ENCODE results near the gene FGF8. TPM values are rescaled to one million over a fixed set of nuclear protein-coding genes. Genes with fewer than 3 reads are reported as not detected.

The FGF8 gene, protein sequence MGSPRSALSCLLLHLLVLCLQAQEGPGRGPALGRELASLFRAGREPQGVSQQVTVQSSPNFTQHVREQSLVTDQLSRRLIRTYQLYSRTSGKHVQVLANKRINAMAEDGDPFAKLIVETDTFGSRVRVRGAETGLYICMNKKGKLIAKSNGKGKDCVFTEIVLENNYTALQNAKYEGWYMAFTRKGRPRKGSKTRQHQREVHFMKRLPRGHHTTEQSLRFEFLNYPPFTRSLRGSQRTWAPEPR
- total RNA-seq: not detected

DNA sequence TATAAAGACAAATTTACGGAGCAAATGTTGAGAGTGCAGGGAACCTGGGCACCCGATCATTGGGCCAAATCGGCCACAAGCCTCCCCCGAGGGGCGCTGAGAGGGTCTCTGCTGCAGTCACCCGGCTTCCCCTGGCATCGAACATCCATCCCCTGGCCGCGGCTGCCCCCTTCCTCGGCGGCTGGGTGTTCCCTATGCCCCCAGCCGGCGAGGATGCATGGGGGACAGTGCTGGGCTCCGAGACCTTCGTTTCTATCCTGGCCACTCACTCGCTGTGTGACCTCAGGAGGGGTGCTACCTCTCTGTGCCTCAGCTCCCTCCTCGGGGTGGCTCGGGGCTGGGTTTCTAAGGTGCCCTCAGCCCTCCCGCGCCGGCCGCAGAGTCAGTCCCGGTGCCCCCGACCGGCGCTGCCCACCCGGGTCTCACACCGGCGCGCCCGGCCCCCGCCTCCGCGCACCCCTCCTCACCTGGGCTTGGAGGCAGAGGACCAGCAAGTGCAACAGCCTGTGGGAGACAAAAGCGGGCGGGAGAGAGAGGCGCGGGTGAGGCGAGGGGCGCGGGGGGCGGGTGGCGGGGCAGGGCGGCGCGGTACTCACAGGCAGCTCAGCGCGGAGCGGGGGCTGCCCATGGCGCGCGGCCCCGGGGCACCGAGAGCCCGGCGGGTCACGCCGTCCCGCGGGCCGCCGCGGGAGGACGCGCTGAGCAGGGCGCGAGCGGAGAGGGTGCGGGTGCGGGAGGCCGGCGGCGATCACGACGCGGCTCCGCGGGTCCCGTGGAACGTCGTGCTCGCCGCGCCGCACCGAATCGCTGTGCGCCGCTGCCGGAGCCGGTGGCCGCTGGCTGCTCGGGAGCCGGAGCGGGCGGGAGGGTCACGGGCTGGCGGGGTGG, at the start of gene FGF8:
Gene FGF8 (minus strand): TSS at position 842 of the 888 bp plus-strand sequence. CDS start 214 bp downstream, at position 628.
- Histone ChIP-seq H3K27me3 (peaks cover 22% of the 10 kb centered on the region), H3K27ac (no peak within 1 kb of the TSS), H3K9me3 (no peaks in the 10 kb centered on the region), H3K4me3 (peak within 1 kb of the TSS; percentile 36 to 44), H3K4me1 (peaks cover 21 to 23% of the 10 kb centered on the region in 2 donors), H3K36me3 (no peaks in the 10 kb centered on the region)
- no peak for DNase-seq (ENCODE audit: low spot score in 2 of 2)
- TF ChIP-seq, protein P1, sequence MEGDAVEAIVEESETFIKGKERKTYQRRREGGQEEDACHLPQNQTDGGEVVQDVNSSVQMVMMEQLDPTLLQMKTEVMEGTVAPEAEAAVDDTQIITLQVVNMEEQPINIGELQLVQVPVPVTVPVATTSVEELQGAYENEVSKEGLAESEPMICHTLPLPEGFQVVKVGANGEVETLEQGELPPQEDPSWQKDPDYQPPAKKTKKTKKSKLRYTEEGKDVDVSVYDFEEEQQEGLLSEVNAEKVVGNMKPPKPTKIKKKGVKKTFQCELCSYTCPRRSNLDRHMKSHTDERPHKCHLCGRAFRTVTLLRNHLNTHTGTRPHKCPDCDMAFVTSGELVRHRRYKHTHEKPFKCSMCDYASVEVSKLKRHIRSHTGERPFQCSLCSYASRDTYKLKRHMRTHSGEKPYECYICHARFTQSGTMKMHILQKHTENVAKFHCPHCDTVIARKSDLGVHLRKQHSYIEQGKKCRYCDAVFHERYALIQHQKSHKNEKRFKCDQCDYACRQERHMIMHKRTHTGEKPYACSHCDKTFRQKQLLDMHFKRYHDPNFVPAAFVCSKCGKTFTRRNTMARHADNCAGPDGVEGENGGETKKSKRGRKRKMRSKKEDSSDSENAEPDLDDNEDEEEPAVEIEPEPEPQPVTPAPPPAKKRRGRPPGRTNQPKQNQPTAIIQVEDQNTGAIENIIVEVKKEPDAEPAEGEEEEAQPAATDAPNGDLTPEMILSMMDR (IDR thresholded peaks at IDR 0.05): no peak
- intact Hi-C loops (cut with DNase I): no loop called here

DNA sequence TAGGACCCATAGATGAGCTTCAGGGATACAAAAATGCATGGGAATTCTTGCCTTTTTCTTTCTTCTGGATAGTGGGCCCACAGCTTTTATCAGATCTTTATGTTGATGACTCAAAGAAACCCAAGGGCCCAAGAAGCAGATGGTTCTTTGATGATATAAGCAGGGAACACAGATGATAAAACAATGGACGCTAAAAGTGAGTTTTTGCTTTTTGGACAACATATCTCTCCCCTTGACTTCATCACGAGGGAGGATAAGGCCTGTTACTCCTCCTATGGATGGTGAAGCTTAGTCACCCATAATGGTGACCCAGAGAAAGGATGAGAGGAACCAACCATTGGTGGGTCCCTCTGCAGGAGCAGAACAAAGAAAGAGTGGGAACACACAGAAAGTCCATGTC, 48.8 kb upstream of the FGF8 start:
- no peak for DNase-seq (ENCODE audit: low spot score in 2 of 2)
- Histone ChIP-seq H3K27ac (no peak overlapping the region), H3K4me1 (no peaks in the 10 kb centered on the region), H3K9me3 (no peaks in the 10 kb centered on the region), H3K27me3 (no peaks in the 10 kb centered on the region), H3K36me3 (peaks cover 0 to 3% of the 10 kb centered on the region in 2 donors), H3K4me3 (no peak overlapping the region)
- TF ChIP-seq, protein P1 (IDR thresholded peaks at IDR 0.05): no peak
- intact Hi-C loops (cut with DNase I): no loop called here

DNA sequence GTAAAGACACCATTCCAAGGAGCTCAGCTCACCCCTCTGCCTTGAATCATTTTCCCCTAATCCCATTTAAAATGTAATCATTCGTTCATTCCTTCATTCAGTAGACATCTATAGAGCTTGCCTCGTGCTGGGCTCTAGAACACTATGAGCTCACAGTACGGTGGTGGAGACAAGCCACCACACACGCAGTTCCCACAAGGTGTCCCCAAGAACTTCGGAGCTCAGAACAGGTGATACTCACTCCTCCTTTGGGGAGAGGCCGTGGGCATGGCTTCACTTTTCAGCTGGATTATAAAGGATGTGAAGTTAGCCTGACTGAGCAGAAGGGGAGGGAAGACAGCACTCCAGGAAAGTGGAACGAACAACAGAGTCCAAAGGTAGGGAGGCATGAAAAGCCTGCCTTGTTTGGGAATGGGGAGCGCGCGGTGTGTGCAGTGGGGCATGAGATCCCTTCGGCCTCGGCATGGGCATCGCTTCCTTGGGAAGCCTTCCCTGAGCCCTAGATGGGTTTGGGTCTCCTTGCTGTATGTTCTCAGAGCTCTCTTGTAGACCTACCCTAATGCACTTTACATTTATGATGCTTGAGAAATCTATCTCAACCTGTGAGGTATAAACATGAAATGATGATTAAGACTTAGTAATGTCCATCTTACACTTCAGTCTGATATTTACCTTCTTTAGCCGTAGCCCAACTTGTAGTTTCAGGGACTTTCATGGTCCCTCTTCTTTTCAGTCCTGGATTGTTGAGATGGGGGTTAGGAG, 43.1 kb upstream of the FGF8 start:
- H3K36me3 ChIP-seq: no peaks in the 10 kb centered on the region
- DNase-seq (ENCODE audit: low spot score in 2 of 2): no peak
- intact Hi-C loops (cut with DNase I): loop anchor here (2.0 to 5.0 kb wide), 3 partner anchors 238 to 822 kb away; partner anchors contain the start of genes ARMH3, LDB1 and LZTS2
- TF ChIP-seq, protein P1 (IDR thresholded peaks at IDR 0.05): no peak
- H3K9me3 ChIP-seq: no peaks in the 10 kb centered on the region
- H3K4me1 ChIP-seq: peaks cover 0 to 4% of the 10 kb centered on the region in 2 donors
- H3K4me3 ChIP-seq: peak overlapping the region; percentile 56 to 88
- H3K27me3 ChIP-seq: no peaks in the 10 kb centered on the region
- H3K27ac ChIP-seq: peak overlapping the region; percentile 72 to 87

DNA sequence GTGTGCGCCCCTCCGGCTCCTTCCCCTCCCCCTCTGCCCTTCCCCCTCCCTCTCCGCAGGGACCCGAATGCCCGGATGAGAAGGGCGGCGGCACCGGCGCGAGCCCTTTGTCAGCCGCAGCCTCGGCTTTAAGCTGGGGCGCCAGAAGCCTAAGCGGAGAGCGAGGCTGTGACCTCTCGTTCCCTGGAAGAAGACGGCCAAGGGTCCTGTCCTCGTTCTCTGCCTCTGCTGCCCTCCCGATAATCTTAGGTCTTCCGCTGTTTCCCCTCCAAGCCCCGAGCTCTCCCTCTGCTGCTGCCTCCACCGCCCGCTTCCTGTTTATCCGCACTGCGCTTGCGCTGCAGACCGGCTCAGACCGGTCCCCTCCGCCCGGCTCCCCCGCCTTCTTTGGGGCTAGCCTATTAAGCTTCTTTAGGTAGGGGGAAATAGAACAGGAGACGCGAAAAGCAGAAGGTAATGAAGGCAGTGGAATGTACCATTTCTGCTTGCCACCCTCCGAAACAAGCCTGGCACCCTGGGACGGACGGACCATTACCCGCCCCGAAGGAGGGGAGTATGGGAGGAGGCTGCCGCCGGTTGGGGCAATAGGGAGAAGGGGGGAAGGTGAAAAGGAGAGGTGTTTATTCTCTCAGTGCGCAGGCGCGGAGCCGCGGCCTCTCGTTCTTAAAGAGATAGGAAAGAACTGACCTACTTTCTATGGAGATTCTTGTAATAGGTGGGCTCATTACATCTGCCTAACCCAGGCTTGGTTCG, 42.4 kb upstream of the FGF8 start, which contains the start of gene OGA:
Gene OGA (minus strand): TSS at position 326 of the 753 bp plus-strand sequence. CDS start 422 bp downstream, outside the sequence.
- Histone ChIP-seq H3K4me1 (peaks cover 0 to 7% of the 10 kb centered on the region in 2 donors), H3K27ac (peak within 1 kb of the TSS; percentile 87 to 89), H3K27me3 (no peaks in the 10 kb centered on the region), H3K36me3 (no peaks in the 10 kb centered on the region), H3K9me3 (no peaks in the 10 kb centered on the region), H3K4me3 (peak within 1 kb of the TSS; percentile 83 to 88)
- TF ChIP-seq, protein P1 (IDR thresholded peaks at IDR 0.05): no peak
- intact Hi-C loops (cut with DNase I): loop anchor here (2.0 to 5.0 kb wide), 3 partner anchors 239 to 821 kb away; partner anchors contain the start of genes ARMH3, LDB1 and LZTS2
- DNase-seq (ENCODE audit: low spot score in 2 of 2): peak; percentile 96 to 99
